ENCODE data around the gene PDSS2. TPM values are rescaled to one million over a fixed set of nuclear protein-coding genes. Genes with fewer than 3 reads are reported as not detected.
"Not testable (repeated sequence)": the region's sequence is repeated elsewhere in the genome, so short reads cannot be mapped to it uniquely, and the experiment has no call there.

The PDSS2 gene
- total RNA-seq, 1 experiment from 2014 or later, result 10.2 TPM

DNA sequence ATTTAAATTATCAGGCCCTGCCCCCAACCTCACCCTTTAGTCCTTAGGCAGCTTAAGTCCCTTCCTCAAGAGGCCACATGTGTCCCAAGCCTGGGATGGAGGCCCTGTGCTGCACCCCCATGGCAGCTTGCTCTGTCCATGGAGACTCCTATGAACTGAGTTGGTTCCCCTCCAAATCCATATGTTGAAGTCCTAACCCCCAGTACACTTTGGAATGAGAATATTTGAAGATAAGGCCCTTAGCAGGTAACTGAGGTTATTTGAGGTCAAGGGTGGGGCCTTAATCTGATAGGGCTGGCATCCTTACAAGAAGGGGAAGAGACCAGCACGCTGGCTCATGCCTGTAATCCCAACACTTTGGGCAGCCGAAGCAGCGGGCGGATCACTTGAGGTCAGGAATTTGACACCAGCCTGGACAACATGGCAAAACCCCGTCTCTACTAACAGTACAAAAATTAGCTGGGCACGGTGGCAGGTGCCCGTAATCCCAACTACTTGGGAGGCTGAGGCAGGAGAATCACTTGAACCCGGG lies 337.3 kb downstream of the PDSS2 start:
- Mint-ChIP-seq H3K36me3 (ENCODE audit: insufficient read depth, unreplicated experiment) (no peaks in the 10 kb centered on the region), H3K4me1 (ENCODE audit: insufficient read depth, unreplicated experiment) (no peaks in the 10 kb centered on the region), H3K27ac (ENCODE audit: low read depth, unreplicated experiment) (no peak overlapping the region), H3K27me3 (ENCODE audit: insufficient read depth, unreplicated experiment) (no peaks in the 10 kb centered on the region), H3K4me3 (ENCODE audit: unreplicated experiment) (no peak overlapping the region), H3K9me3 (ENCODE audit: unreplicated experiment) (no peaks in the 10 kb centered on the region)
- no peak for DNase-seq (ENCODE audit: unreplicated experiment)
- intact Hi-C loops (cut with micrococcal nuclease), result no loop called here
- TF ChIP-seq, protein P1, sequence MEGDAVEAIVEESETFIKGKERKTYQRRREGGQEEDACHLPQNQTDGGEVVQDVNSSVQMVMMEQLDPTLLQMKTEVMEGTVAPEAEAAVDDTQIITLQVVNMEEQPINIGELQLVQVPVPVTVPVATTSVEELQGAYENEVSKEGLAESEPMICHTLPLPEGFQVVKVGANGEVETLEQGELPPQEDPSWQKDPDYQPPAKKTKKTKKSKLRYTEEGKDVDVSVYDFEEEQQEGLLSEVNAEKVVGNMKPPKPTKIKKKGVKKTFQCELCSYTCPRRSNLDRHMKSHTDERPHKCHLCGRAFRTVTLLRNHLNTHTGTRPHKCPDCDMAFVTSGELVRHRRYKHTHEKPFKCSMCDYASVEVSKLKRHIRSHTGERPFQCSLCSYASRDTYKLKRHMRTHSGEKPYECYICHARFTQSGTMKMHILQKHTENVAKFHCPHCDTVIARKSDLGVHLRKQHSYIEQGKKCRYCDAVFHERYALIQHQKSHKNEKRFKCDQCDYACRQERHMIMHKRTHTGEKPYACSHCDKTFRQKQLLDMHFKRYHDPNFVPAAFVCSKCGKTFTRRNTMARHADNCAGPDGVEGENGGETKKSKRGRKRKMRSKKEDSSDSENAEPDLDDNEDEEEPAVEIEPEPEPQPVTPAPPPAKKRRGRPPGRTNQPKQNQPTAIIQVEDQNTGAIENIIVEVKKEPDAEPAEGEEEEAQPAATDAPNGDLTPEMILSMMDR (IDR thresholded peaks at IDR 0.05; ENCODE audit: unreplicated experiment), result no peak
- BruUV-seq (replicated peaks), result no TSS peak
- CTCF ChIA-PET, result no interaction called here
- POLR2A ChIA-PET, result no interaction called here

DNA sequence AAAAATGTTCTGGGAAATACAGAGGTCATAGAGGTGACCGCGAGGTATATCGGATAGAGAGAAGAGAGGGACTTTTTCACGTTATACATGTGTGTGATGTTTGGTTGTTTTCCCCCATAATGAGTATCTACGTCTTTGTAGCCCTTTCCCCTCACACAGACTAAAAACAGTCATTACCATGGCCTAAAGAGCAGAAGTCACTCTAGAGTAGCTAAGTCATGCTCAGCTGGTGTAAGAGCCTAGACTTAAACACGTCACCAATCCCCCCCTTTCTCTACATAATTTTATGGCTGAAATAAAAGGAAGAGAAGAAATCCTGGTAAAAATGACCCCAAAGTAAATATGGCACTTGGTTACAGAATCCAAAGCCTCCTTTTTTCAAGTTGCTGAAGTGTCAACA lies 338.1 kb downstream of the PDSS2 start:
- DNase-seq (ENCODE audit: unreplicated experiment), result no peak
- Mint-ChIP-seq H3K27me3 (ENCODE audit: insufficient read depth, unreplicated experiment) (no peaks in the 10 kb centered on the region), H3K27ac (ENCODE audit: low read depth, unreplicated experiment) (no peak overlapping the region), H3K9me3 (ENCODE audit: unreplicated experiment) (no peaks in the 10 kb centered on the region), H3K4me3 (ENCODE audit: unreplicated experiment) (no peak overlapping the region), H3K36me3 (ENCODE audit: insufficient read depth, unreplicated experiment) (no peaks in the 10 kb centered on the region), H3K4me1 (ENCODE audit: insufficient read depth, unreplicated experiment) (no peaks in the 10 kb centered on the region)
- ChIA-PET POLR2A (no interaction called here), CTCF (no interaction called here)
- intact Hi-C loops (cut with micrococcal nuclease), result no loop called here
- TF ChIP-seq, protein P1 (IDR thresholded peaks at IDR 0.05; ENCODE audit: unreplicated experiment), result no peak
- BruUV-seq (replicated peaks), result no TSS peak

DNA sequence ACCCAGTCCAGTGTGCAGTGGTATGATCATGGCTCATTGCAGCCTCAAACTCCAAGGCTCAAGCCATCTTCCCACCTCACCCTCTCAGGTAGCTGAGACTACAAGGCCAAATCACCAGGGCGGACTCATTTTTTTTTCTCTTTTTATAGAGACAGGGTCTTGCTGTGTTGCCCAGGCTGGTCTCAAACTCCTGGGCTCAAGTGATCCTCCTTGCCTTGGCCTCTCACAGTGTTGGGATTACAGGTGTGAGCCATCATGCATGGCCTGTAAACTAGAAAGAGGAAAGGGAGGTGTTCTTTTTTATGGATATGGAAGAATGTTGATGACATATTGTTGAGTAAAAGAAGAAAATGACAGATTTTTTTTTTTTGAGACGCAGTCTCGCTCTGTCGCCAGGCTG lies 339.0 kb downstream of the PDSS2 start:
- intact Hi-C loops (cut with micrococcal nuclease), result no loop called here
- Mint-ChIP-seq H3K27ac (ENCODE audit: low read depth, unreplicated experiment) (no peak overlapping the region), H3K4me1 (ENCODE audit: insufficient read depth, unreplicated experiment) (no peaks in the 10 kb centered on the region), H3K4me3 (ENCODE audit: unreplicated experiment) (no peak overlapping the region), H3K27me3 (ENCODE audit: insufficient read depth, unreplicated experiment) (no peaks in the 10 kb centered on the region), H3K36me3 (ENCODE audit: insufficient read depth, unreplicated experiment) (no peaks in the 10 kb centered on the region), H3K9me3 (ENCODE audit: unreplicated experiment) (no peaks in the 10 kb centered on the region)
- DNase-seq (ENCODE audit: unreplicated experiment), result no peak
- ChIA-PET CTCF (interaction anchor here (0.5 to 0.7 kb wide), 3 partner anchors 219 to 580 kb away, joined by 3 to 5 read pairs (median 5); no protein-coding TSS in a partner anchor), POLR2A (no interaction called here)
- TF ChIP-seq, protein P1 (IDR thresholded peaks at IDR 0.05; ENCODE audit: unreplicated experiment), result no peak
- BruUV-seq (replicated peaks), result no TSS peak

- intact Hi-C loops (cut with micrococcal nuclease), result loop anchor here (10.0 kb wide), 1 partner anchor 126 kb away; no protein-coding TSS in a partner anchor
- no TSS peak for BruUV-seq (replicated peaks)
- no peaks in the 10 kb centered on the region for H3K36me3 Mint-ChIP-seq (ENCODE audit: insufficient read depth, unreplicated experiment)
- H3K4me3 Mint-ChIP-seq (ENCODE audit: unreplicated experiment), result no peak overlapping the region
- H3K4me1 Mint-ChIP-seq (ENCODE audit: insufficient read depth, unreplicated experiment), result no peaks in the 10 kb centered on the region
- peak; percentile 21 for DNase-seq (ENCODE audit: unreplicated experiment)
- TF ChIP-seq, protein P1 (IDR thresholded peaks at IDR 0.05; ENCODE audit: unreplicated experiment), result no peak
- ChIA-PET CTCF (interaction anchor here (0.6 kb wide), 1 partner anchor 1288 kb away, joined by 3 read pairs; no protein-coding TSS in a partner anchor), POLR2A (no interaction called here)
- H3K9me3 Mint-ChIP-seq (ENCODE audit: unreplicated experiment), result no peaks in the 10 kb centered on the region
- H3K27me3 Mint-ChIP-seq (ENCODE audit: insufficient read depth, unreplicated experiment), result no peaks in the 10 kb centered on the region
- H3K27ac Mint-ChIP-seq (ENCODE audit: low read depth, unreplicated experiment), result no peak overlapping the region
Observed at GRCh38 chr6:107118976-107119375, 340.4 kb downstream of the PDSS2 start.

- H3K27me3 Mint-ChIP-seq (ENCODE audit: insufficient read depth, unreplicated experiment); H3K4me3 Mint-ChIP-seq (ENCODE audit: unreplicated experiment); H3K27ac Mint-ChIP-seq (ENCODE audit: low read depth, unreplicated experiment); DNase-seq (ENCODE audit: unreplicated experiment); H3K4me1 Mint-ChIP-seq (ENCODE audit: insufficient read depth, unreplicated experiment); H3K36me3 Mint-ChIP-seq (ENCODE audit: insufficient read depth, unreplicated experiment); H3K9me3 Mint-ChIP-seq (ENCODE audit: unreplicated experiment); BruUV-seq (replicated peaks): not testable (repeated sequence)
- intact Hi-C loops (cut with micrococcal nuclease), result loop anchor here (10.0 kb wide), 1 partner anchor 126 kb away; no protein-coding TSS in a partner anchor
- CTCF ChIA-PET, result interaction anchor here (0.6 kb wide), 1 partner anchor 1289 kb away, joined by 3 read pairs; no protein-coding TSS in a partner anchor
- POLR2A ChIA-PET, result interaction anchor here (1.4 kb wide), 1 partner anchor 91 kb away, joined by 3 read pairs; the partner anchor contains the start of gene MTRES1
Observed at GRCh38 chr6:107118540-107118939, 340.8 kb downstream of the PDSS2 start.
